ENCODE results near the gene NSMF.

DNA sequence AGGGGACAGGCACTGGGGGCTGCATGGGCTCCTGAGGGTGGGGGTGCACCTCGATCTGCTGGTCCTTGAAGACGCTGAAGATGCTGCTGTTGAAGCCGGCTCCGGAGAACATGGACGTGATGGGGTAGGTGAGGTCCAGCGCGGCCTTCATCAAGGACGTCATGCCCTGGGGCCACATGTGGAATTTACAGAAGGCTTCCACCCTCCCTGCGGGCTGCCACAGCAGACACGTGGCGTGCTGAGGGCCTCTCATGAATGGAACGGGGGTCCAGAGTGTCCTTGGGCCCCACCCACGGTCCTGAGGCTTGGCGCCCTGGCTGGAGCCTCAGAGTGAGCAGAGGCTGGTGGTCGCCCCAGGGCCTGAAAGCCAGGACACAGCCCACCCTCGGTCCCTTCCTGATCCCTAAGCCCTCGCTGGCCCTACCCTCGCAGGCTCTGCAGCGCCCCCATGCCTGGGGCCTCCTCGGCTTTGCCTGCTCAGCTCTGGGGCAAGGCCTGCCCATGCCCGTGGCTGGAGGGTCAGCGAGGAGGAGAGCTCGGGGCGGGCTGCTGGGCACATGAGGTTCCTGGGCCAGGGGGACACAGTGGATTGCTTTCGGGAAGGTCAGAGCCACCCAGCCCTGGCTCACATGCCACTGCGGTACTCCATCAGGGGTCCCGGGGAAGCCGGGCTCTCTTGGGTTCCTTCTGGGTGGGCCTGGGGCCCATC is 5.3 kb upstream of the NSMF start:
- TF ChIP-seq EZH2 (IDR thresholded peaks at IDR 0.05; ENCODE audit: low read depth, low read length, severe bottlenecking): no peak
- TF ChIP-seq NRF1 (IDR thresholded peaks at IDR 0.05; ENCODE audit: low read depth, low read length): no peak
- TF ChIP-seq, protein P1, sequence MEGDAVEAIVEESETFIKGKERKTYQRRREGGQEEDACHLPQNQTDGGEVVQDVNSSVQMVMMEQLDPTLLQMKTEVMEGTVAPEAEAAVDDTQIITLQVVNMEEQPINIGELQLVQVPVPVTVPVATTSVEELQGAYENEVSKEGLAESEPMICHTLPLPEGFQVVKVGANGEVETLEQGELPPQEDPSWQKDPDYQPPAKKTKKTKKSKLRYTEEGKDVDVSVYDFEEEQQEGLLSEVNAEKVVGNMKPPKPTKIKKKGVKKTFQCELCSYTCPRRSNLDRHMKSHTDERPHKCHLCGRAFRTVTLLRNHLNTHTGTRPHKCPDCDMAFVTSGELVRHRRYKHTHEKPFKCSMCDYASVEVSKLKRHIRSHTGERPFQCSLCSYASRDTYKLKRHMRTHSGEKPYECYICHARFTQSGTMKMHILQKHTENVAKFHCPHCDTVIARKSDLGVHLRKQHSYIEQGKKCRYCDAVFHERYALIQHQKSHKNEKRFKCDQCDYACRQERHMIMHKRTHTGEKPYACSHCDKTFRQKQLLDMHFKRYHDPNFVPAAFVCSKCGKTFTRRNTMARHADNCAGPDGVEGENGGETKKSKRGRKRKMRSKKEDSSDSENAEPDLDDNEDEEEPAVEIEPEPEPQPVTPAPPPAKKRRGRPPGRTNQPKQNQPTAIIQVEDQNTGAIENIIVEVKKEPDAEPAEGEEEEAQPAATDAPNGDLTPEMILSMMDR (IDR thresholded peaks at IDR 0.05; ENCODE audit: control extremely low read depth in 1 of 3, insufficient read depth in 1 of 3, low read depth in 1 of 3, low read length in 3 of 3): no peak
- TF ChIP-seq, protein P2, sequence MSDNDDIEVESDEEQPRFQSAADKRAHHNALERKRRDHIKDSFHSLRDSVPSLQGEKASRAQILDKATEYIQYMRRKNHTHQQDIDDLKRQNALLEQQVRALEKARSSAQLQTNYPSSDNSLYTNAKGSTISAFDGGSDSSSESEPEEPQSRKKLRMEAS (IDR thresholded peaks at IDR 0.05): no peak
- no peak for TF ChIP-seq GABPA (IDR thresholded peaks at IDR 0.05; ENCODE audit: borderline replicate concordance, insufficient read depth, low read length)
- TF ChIP-seq, protein P3, sequence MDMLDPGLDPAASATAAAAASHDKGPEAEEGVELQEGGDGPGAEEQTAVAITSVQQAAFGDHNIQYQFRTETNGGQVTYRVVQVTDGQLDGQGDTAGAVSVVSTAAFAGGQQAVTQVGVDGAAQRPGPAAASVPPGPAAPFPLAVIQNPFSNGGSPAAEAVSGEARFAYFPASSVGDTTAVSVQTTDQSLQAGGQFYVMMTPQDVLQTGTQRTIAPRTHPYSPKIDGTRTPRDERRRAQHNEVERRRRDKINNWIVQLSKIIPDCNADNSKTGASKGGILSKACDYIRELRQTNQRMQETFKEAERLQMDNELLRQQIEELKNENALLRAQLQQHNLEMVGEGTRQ (IDR thresholded peaks at IDR 0.05; ENCODE audit: low read length): no peak
- no peak for TF ChIP-seq POLR2AphosphoS5 (IDR thresholded peaks at IDR 0.05; ENCODE audit: low read depth, low read length)
- no peak for TF ChIP-seq TBP (IDR thresholded peaks at IDR 0.05; ENCODE audit: low read depth, low read length)

Measured in H1 (cell line).